ENCODE results near the gene ADPGK.

ADPGK gene

GRCh38 chr15:72783640-72784455 is at the start of gene ADPGK:
Gene ADPGK, minus strand, starts transcription at chr15:72783758. Its CDS starts 67 bp downstream, at chr15:72783691.
- Histone ChIP-seq H3K9ac (ENCODE audit: insufficient read length, low read depth) (peak within 1 kb of the TSS; percentile 98), H3K4me3 (ENCODE audit: insufficient read length, low read depth) (peak within 1 kb of the TSS; percentile 94), H3K4me1 (ENCODE audit: insufficient read depth, insufficient read length) (peaks cover 2% of the 10 kb centered on the region), H3K36me3 (ENCODE audit: insufficient read depth, insufficient read length, low read length) (peaks cover 30% of the 10 kb centered on the region), H3K9me3 (ENCODE audit: insufficient read depth, low read length) (no peaks in the 10 kb centered on the region), H3K27me3 (ENCODE audit: insufficient read depth, insufficient read length) (no peaks in the 10 kb centered on the region)
- DNase-seq (ENCODE audit: low read depth, low spot score) = peak; percentile 82
- TF ChIP-seq SUZ12 (IDR thresholded peaks at IDR 0.05; ENCODE audit: extremely low read depth, insufficient read depth, insufficient read length) (no peak), ZNF274 (IDR thresholded peaks at IDR 0.05; ENCODE audit: low read depth, low read length) (no peak), YY1 (IDR thresholded peaks at IDR 0.05; ENCODE audit: insufficient read depth, insufficient read length) (no peak)

GRCh38 chr15:72827226-72827625 is 43.7 kb upstream of the ADPGK start:
- H3K4me1 ChIP-seq (ENCODE audit: insufficient read depth, insufficient read length) = no peaks in the 10 kb centered on the region
- H3K4me3 ChIP-seq (ENCODE audit: insufficient read length, low read depth) = no peak overlapping the region
- no peaks in the 10 kb centered on the region for H3K27me3 ChIP-seq (ENCODE audit: insufficient read depth, insufficient read length)
- no peaks in the 10 kb centered on the region for H3K9me3 ChIP-seq (ENCODE audit: insufficient read depth, low read length)
- H3K9ac ChIP-seq (ENCODE audit: insufficient read length, low read depth) = no peak overlapping the region
- TF ChIP-seq SUZ12 (IDR thresholded peaks at IDR 0.05; ENCODE audit: extremely low read depth, insufficient read depth, insufficient read length) = no peak
- no peak for TF ChIP-seq ZNF274 (IDR thresholded peaks at IDR 0.05; ENCODE audit: low read depth, low read length)
- TF ChIP-seq YY1 (IDR thresholded peaks at IDR 0.05; ENCODE audit: insufficient read depth, insufficient read length) = no peak
- H3K36me3 ChIP-seq (ENCODE audit: insufficient read depth, insufficient read length, low read length) = no peaks in the 10 kb centered on the region
- no peak for DNase-seq (ENCODE audit: low read depth, low spot score)

DNA sequence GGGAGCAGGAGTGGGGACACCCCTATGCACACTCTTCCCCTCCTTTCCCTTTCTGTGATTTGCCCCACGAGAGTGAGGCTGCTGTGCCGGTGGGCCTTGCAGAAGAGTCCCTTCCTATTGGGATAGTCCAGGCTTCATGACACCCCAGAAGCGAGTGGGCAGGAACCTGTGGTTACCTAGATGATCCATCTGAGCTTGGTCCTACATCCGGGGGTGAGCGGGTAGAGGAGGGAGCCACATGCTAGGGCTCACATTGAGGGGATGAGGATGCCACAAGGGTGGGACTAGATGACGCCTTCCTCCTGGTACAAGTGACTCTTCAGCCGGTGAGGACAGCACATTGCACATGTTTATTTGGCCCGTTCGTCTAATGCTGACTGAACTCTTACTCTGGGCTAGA is 43.1 kb upstream of the ADPGK start:
- Histone ChIP-seq H3K4me3 (ENCODE audit: insufficient read length, low read depth) (no peak overlapping the region), H3K9me3 (ENCODE audit: insufficient read depth, low read length) (peaks cover 5% of the 10 kb centered on the region; the same call in 1 of the 2 replicates), H3K27me3 (ENCODE audit: insufficient read depth, insufficient read length) (no peaks in the 10 kb centered on the region), H3K4me1 (ENCODE audit: insufficient read depth, insufficient read length) (no peaks in the 10 kb centered on the region), H3K9ac (ENCODE audit: insufficient read length, low read depth) (no peak overlapping the region), H3K36me3 (ENCODE audit: insufficient read depth, insufficient read length, low read length) (no peaks in the 10 kb centered on the region)
- DNase-seq (ENCODE audit: low read depth, low spot score) = no peak
- no peak for TF ChIP-seq YY1 (IDR thresholded peaks at IDR 0.05; ENCODE audit: insufficient read depth, insufficient read length)

GRCh38 chr15:72825829-72826228 is 42.3 kb upstream of the ADPGK start:
- Histone ChIP-seq H3K9ac (ENCODE audit: insufficient read length, low read depth) (no peak overlapping the region), H3K4me3 (ENCODE audit: insufficient read length, low read depth) (no peak overlapping the region), H3K27me3 (ENCODE audit: insufficient read depth, insufficient read length) (no peaks in the 10 kb centered on the region), H3K4me1 (ENCODE audit: insufficient read depth, insufficient read length) (no peaks in the 10 kb centered on the region), H3K9me3 (ENCODE audit: insufficient read depth, low read length) (peaks cover 5% of the 10 kb centered on the region; the same call in 1 of the 2 replicates), H3K36me3 (ENCODE audit: insufficient read depth, insufficient read length, low read length) (no peaks in the 10 kb centered on the region)
- no peak for TF ChIP-seq SUZ12 (IDR thresholded peaks at IDR 0.05; ENCODE audit: extremely low read depth, insufficient read depth, insufficient read length)
- TF ChIP-seq YY1 (IDR thresholded peaks at IDR 0.05; ENCODE audit: insufficient read depth, insufficient read length) = no peak
- no peak for TF ChIP-seq ZNF274 (IDR thresholded peaks at IDR 0.05; ENCODE audit: low read depth, low read length)
- no peak for DNase-seq (ENCODE audit: low read depth, low spot score)

DNA sequence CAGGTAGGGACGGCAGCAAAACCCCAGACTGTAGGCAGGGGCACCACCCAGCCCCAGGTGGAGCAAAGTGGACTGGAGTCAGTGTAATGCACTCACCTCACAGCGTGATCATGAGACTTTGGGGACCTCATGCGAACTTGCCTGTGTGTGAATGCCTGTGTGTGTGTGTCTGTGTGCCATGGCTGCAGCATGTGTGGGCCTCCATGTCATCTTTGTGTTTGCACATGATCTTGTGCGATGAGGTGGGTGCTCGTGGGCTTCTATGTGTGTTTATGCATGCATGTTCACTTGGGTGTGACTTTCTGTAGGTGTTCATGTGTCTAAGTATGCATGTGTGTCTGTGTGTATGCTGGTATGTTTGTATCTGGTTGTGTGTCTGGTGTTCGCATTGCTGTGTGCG is 41.2 kb upstream of the ADPGK start:
- TF ChIP-seq SUZ12 (IDR thresholded peaks at IDR 0.05; ENCODE audit: extremely low read depth, insufficient read depth, insufficient read length) = no peak
- TF ChIP-seq ZNF274 (IDR thresholded peaks at IDR 0.05; ENCODE audit: low read depth, low read length) = no peak
- no peak for TF ChIP-seq YY1 (IDR thresholded peaks at IDR 0.05; ENCODE audit: insufficient read depth, insufficient read length)
- no peak overlapping the region for H3K9ac ChIP-seq (ENCODE audit: insufficient read length, low read depth)
- DNase-seq (ENCODE audit: low read depth, low spot score) = no peak
- no peaks in the 10 kb centered on the region for H3K27me3 ChIP-seq (ENCODE audit: insufficient read depth, insufficient read length)
- no peak overlapping the region for H3K4me3 ChIP-seq (ENCODE audit: insufficient read length, low read depth)
- H3K4me1 ChIP-seq (ENCODE audit: insufficient read depth, insufficient read length) = peaks cover 3% of the 10 kb centered on the region
- H3K36me3 ChIP-seq (ENCODE audit: insufficient read depth, insufficient read length, low read length) = no peaks in the 10 kb centered on the region
- peaks cover 5% of the 10 kb centered on the region; the same call in 1 of the 2 replicates for H3K9me3 ChIP-seq (ENCODE audit: insufficient read depth, low read length)

DNA sequence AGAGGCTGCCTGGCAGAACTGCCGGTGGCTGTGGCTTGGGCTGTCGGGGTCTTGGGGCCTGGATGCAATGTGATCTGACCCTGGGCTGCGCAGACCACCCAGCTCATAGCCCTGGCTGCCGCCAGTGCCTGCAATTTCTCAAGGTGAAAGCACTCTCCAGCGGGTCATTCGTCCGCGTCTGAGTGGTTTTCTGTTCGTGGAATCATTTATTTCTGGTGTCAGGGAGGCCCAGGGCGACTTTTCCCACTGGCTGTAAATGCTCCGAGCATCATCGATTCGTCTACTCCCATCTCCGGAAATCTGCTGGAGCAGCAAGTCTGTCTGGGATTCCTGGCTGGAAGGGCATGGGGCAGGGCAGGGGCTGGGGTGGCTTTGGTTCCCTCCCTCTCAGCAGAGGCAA is 40.6 kb upstream of the ADPGK start:
- no peak overlapping the region for H3K9ac ChIP-seq (ENCODE audit: insufficient read length, low read depth)
- no peaks in the 10 kb centered on the region for H3K36me3 ChIP-seq (ENCODE audit: insufficient read depth, insufficient read length, low read length)
- DNase-seq (ENCODE audit: low read depth, low spot score) = no peak
- H3K4me3 ChIP-seq (ENCODE audit: insufficient read length, low read depth) = no peak overlapping the region
- H3K27me3 ChIP-seq (ENCODE audit: insufficient read depth, insufficient read length) = no peaks in the 10 kb centered on the region
- peaks cover 3% of the 10 kb centered on the region for H3K4me1 ChIP-seq (ENCODE audit: insufficient read depth, insufficient read length)
- H3K9me3 ChIP-seq (ENCODE audit: insufficient read depth, low read length) = peaks cover 5% of the 10 kb centered on the region; the same call in 1 of the 2 replicates
- TF ChIP-seq SUZ12 (IDR thresholded peaks at IDR 0.05; ENCODE audit: extremely low read depth, insufficient read depth, insufficient read length) = no peak
- no peak for TF ChIP-seq YY1 (IDR thresholded peaks at IDR 0.05; ENCODE audit: insufficient read depth, insufficient read length)
- no peak for TF ChIP-seq ZNF274 (IDR thresholded peaks at IDR 0.05; ENCODE audit: low read depth, low read length)

GRCh38 chr15:72820278-72820677 is 36.7 kb upstream of the ADPGK start:
- TF ChIP-seq SUZ12 (IDR thresholded peaks at IDR 0.05; ENCODE audit: extremely low read depth, insufficient read depth, insufficient read length) (no peak), YY1 (IDR thresholded peaks at IDR 0.05; ENCODE audit: insufficient read depth, insufficient read length) (no peak), ZNF274 (IDR thresholded peaks at IDR 0.05; ENCODE audit: low read depth, low read length) (no peak)
- no peak for DNase-seq (ENCODE audit: low read depth, low spot score)
- Histone ChIP-seq H3K36me3 (ENCODE audit: insufficient read depth, insufficient read length, low read length) (no peaks in the 10 kb centered on the region), H3K9me3 (ENCODE audit: insufficient read depth, low read length) (peaks cover 5% of the 10 kb centered on the region; the same call in 1 of the 2 replicates), H3K27me3 (ENCODE audit: insufficient read depth, insufficient read length) (no peaks in the 10 kb centered on the region), H3K4me1 (ENCODE audit: insufficient read depth, insufficient read length) (peaks cover 6% of the 10 kb centered on the region), H3K9ac (ENCODE audit: insufficient read length, low read depth) (no peak overlapping the region), H3K4me3 (ENCODE audit: insufficient read length, low read depth) (no peak overlapping the region)
